Brain microvascular endothelial cell (primary cell): ENCODE measurements around the gene LRRC8D.

Source experiments
- DNase-seq: peaks from one replicate; pipeline ENCODE4 v3.0.0-alpha.2; 2020
- H3K27ac ChIP-seq: fragments of 250-450 bp; sonication (Bioruptor Pico); 2 replicates; pipeline ENCODE4 v1.5.1; 2020; ENCODE audit warnings: mild to moderate bottlenecking, moderate library complexity
- H3K27me3 ChIP-seq: fragments of 250-450 bp; sonication (Bioruptor Pico); replicated peaks from 2 replicates; pipeline ENCODE4 v1.5.1; 2020; ENCODE audit warnings: mild to moderate bottlenecking
- H3K36me3 ChIP-seq: fragments of 250-450 bp; sonication (Bioruptor Pico); replicated peaks from 2 replicates; pipeline ENCODE4 v1.5.1; 2020; ENCODE audit warnings: mild to moderate bottlenecking
- H3K4me3 ChIP-seq: 2 replicates; pipeline ENCODE4 v1.5.1; 2011; ENCODE audit warnings: low read depth, mild to moderate bottlenecking, control low read depth, low read length, moderate library complexity
- CTCF ChIP-seq: IDR thresholded peaks from 2 replicates; pipeline ENCODE4 v1.5.1; 2011; ENCODE audit warnings: low read depth, mild to moderate bottlenecking, moderate library complexity, low read length, control low read depth, inconsistent platforms; ENCODE audit errors: missing control alignments
- in situ Hi-C: cut with HindIII; loops from 2 replicates; pipeline ENCODE4 v1.10.0; 2017; ENCODE audit warnings: low sequenced_read_pairs, low pct_ligation_motif_present

The LRRC8D gene

GRCh38 chr1:89986020-89986419 lies 165.2 kb downstream of the LRRC8D start:
- Histone ChIP-seq H3K27ac (no peak overlapping the region), H3K27me3 (no peaks in the 10 kb centered on the region), H3K36me3 (no peaks in the 10 kb centered on the region), H3K4me3 (no peak overlapping the region)
- DNase-seq, result no peak
- TF ChIP-seq CTCF, result no peak
- in situ Hi-C loops, result loop anchor here (25.0 kb wide), 1 partner anchor 174 kb away; the partner anchor contains the start of gene LRRC8D
